GM12878 (cell line): Measurements from ENCODE around the gene MKNK1. TPM values are rescaled to one million over a fixed set of nuclear protein-coding genes. Genes with fewer than 3 reads are reported as not detected.

Source experiments
- ATAC-seq: fragments of 200-7000 bp; cut with Tn5 transposase; 3 replicates; pipeline ENCODE4 v1.9.1; 2020; ENCODE audit warnings: mild to moderate bottlenecking, moderate library complexity
- BruUV-seq: library from RNA; stranded (reverse); fragments of 400-500 nt; replicated peaks from 2 replicates; lab custom pipeline; 2021; lab: Mats Ljungman, UMichigan
- CTCF ChIA-PET: fragments of 300-600 bp; sonication (Branson Sonifier 250); formaldehyde crosslinking; extraction: SDS; loops from one replicate; lab custom pipeline; 2021; ENCODE audit warnings: inconsistent platforms; lab: Yijun Ruan, JAX
- POLR2A ChIA-PET: fragments of 350-600 bp; formaldehyde crosslinking; extraction: SDS; loops from one replicate; lab custom pipeline; 2021; ENCODE audit warnings: inconsistent platforms; lab: Charles Lee
- RAD21 ChIA-PET: fragments of 300-600 bp; sonication (Branson Sonifier 250); formaldehyde crosslinking; loops from one replicate; lab custom pipeline; 2023; ENCODE audit warnings: antibody characterized with exemption; ENCODE audit not compliant: unreplicated experiment; lab: Charles Lee
- SMC1A ChIA-PET: fragments of 300-600 bp; sonication (Branson Sonifier 250); formaldehyde crosslinking; loops from one replicate; lab custom pipeline; 2023; ENCODE audit not compliant: unreplicated experiment, uncharacterized antibody; lab: Charles Lee
- DNase-seq: peaks from one replicate; pipeline ENCODE4 v3.0.0-alpha.2; 2011; ENCODE audit warnings: low read depth, low spot score
- FAIRE-seq: peaks from 3 replicates; lab custom pipeline; 2011; peaks lifted over from hg19 to GRCh38; lab: Jason Lieb, UNC
- H2AFZ ChIP-seq: 2 replicates; pipeline ENCODE4 v1.6.0; 2011; ENCODE audit warnings: low read depth, low read length, control low read depth; ENCODE audit not compliant: control insufficient read depth
- H3K27ac ChIP-seq: 2 replicates; pipeline ENCODE4 v1.5.1; 2011; ENCODE audit warnings: control low read depth; ENCODE audit not compliant: control insufficient read depth, insufficient read depth
- H3K27me3 ChIP-seq, 2 experiments: replicated peaks in 1 of 2; 2 replicates each; pipeline versions ENCODE4 v1.6.0 to v1.6.1; 2011; ENCODE audit warnings: low read length in 1 of 2; ENCODE audit not compliant: control insufficient read depth in 2 of 2, insufficient read depth in 2 of 2
- H3K36me3 ChIP-seq, 2 experiments: 2 replicates each; pipeline ENCODE4 v1.5.1; 2011; ENCODE audit warnings: low read length in 1 of 2; ENCODE audit not compliant: control insufficient read depth in 2 of 2, insufficient read depth in 2 of 2
- H3K4me1 ChIP-seq: 2 replicates; pipeline ENCODE4 v1.6.1; 2011; ENCODE audit warnings: mild to moderate bottlenecking, low read length, moderate library complexity, mixed read lengths; ENCODE audit not compliant: control insufficient read depth, insufficient read depth
- H3K4me2 ChIP-seq: 2 replicates; pipeline ENCODE4 v1.6.0; 2011; ENCODE audit warnings: control low read depth; ENCODE audit not compliant: control insufficient read depth, insufficient read depth
- H3K4me3 ChIP-seq: fragments of 200-600 bp; sonication (generic); 2 replicates; pipeline ENCODE4 v1.5.1; 2016
- H3K79me2 ChIP-seq: 2 replicates; pipeline ENCODE4 v1.6.0; 2011; ENCODE audit warnings: low read length; ENCODE audit not compliant: control insufficient read depth, insufficient read depth
- H3K9ac ChIP-seq: 2 replicates; pipeline ENCODE4 v1.8.0; 2011; ENCODE audit warnings: low read length, control low read depth, mixed read lengths; ENCODE audit not compliant: control insufficient read depth, insufficient read depth
- H3K9me3 ChIP-seq: replicated peaks from 3 replicates; pipeline ENCODE4 v1.5.1; 2011; ENCODE audit warnings: mild to moderate bottlenecking, low read length; ENCODE audit not compliant: control insufficient read depth, insufficient read depth
- H4K20me1 ChIP-seq: 2 replicates; pipeline ENCODE4 v1.6.0; 2011; ENCODE audit not compliant: control insufficient read depth, insufficient read depth
- CEBPB ChIP-seq, 2 experiments: fragments of 150-350 bp in 1 of 2; IDR thresholded peaks; 2 replicates each; pipeline ENCODE4 v1.6.1; 2012 to 2014; ENCODE audit warnings: low read depth in 2 of 2, low read length in 2 of 2, borderline replicate concordance in 1 of 2, inconsistent platforms in 1 of 2
- HCFC1 ChIP-seq: fragments of 150-350 bp; IDR thresholded peaks from 2 replicates; pipeline ENCODE4 v1.6.1; 2014; ENCODE audit warnings: low read length
- HDGF ChIP-seq: fragments of 450-650 bp; IDR thresholded peaks from 2 replicates; pipeline ENCODE4 v1.6.1; 2016; ENCODE audit warnings: antibody characterized with exemption
- LARP7 ChIP-seq: fragments of 450-650 bp; IDR thresholded peaks from 2 replicates; pipeline ENCODE4 v1.6.1; 2017; ENCODE audit warnings: mild to moderate bottlenecking
- MLLT1 ChIP-seq: fragments of 450-650 bp; IDR thresholded peaks from 2 replicates; pipeline ENCODE4 v1.6.1; 2016; ENCODE audit warnings: mild to moderate bottlenecking
- MYB ChIP-seq: fragments of 150-350 bp; IDR thresholded peaks from 2 replicates; pipeline ENCODE4 v1.6.1; 2014; ENCODE audit warnings: mild to moderate bottlenecking, low read depth, low read length, borderline replicate concordance
- NFXL1 ChIP-seq: fragments of 450-650 bp; IDR thresholded peaks from 2 replicates; pipeline ENCODE4 v1.6.1; 2017; ENCODE audit warnings: antibody characterized with exemption, mild to moderate bottlenecking, borderline replicate concordance
- NKRF ChIP-seq: fragments of 450-650 bp; conservative IDR thresholded peaks from 2 replicates; pipeline ENCODE4 v1.6.1; 2017; ENCODE audit warnings: mild to moderate bottlenecking, moderate library complexity
- RB1 ChIP-seq: fragments of 450-650 bp; formaldehyde crosslinking; IDR thresholded peaks from 2 replicates; pipeline ENCODE4 v1.6.1; 2017; ENCODE audit warnings: mild to moderate bottlenecking, borderline replicate concordance
- RCOR1 ChIP-seq: conservative IDR thresholded peaks from 2 replicates; pipeline ENCODE4 v1.6.1; 2012; ENCODE audit warnings: low read depth, low read length, improper control_type of control experiment
- SKIL ChIP-seq: fragments of 450-650 bp; IDR thresholded peaks from 2 replicates; pipeline ENCODE4 v1.6.1; 2017; ENCODE audit warnings: mild to moderate bottlenecking, low read depth, inconsistent platforms; ENCODE audit not compliant: poor library complexity, severe bottlenecking
- ZBED1 ChIP-seq: IDR thresholded peaks from 2 replicates; pipeline ENCODE4 v1.6.1; 2016; ENCODE audit warnings: borderline replicate concordance
- WGBS: methylation state at CpG from one replicate; pipeline ENCODE4 v1.1.6; 2016; ENCODE audit warnings: low lambda C conversion rate; ENCODE audit not compliant: insufficient replicate concordance, insufficient coverage; ENCODE audit errors: missing lambda C conversion rate; 5-methylcytosine and 5-hydroxymethylcytosine counted together
- in situ Hi-C: fragments of 300-500 bp; cut with MboI; formaldehyde crosslinking; loops from 9 replicates; pipeline ENCODE4 v1.14.3; 2018; ENCODE audit warnings: mixed read lengths
- intact Hi-C: fragments of 100-400 bp; cut with micrococcal nuclease; formaldehyde crosslinking; loops from one replicate; pipeline ENCODE4 v1.14.2; 2022; ENCODE audit not compliant: unreplicated experiment
- polyA plus RNA-seq, 11 experiments: library from polyadenylated mRNA; depleted of rRNA in 4 of 11; unstranded in 6 of 11; stranded (reverse) in 5 of 11; fragments of >200 nt; fragmentation: Nextera tagmentation in 4 of 11; fragmentation: Illumina TruSeq in 1 of 11; extraction: Ambion mirVana in 4 of 11; extraction: Trizol in 1 of 11; gene quantifications; 1 replicate in 1 of 11; 2 replicates in 10 of 11; pipeline versions ENCODE4 v1.2.1 to v1.2.3, GENCODE V29; 2011 to 2016; ENCODE audit warnings: inconsistent platforms in 2 of 11, missing spikeins in 2 of 11, low read depth in 1 of 11
- total RNA-seq, 4 experiments: library from RNA; depleted of rRNA in 3 of 4; stranded (reverse); fragments of >200 nt in 3 of 4; fragmentation: Illumina TruSeq in 1 of 4; extraction: Trizol in 1 of 4; gene quantifications; 2 replicates each; pipeline versions ENCODE4 v1.2.1 to v1.2.3, GENCODE V29; 2013 to 2021

The MKNK1 gene
- total and polyA plus RNA-seq, 10 of the 15 experiments (the other 5 are each of a cell fraction or from before 2014, with no cell fraction given) = 13.7 to 29.9 (median 26.5) TPM

DNA sequence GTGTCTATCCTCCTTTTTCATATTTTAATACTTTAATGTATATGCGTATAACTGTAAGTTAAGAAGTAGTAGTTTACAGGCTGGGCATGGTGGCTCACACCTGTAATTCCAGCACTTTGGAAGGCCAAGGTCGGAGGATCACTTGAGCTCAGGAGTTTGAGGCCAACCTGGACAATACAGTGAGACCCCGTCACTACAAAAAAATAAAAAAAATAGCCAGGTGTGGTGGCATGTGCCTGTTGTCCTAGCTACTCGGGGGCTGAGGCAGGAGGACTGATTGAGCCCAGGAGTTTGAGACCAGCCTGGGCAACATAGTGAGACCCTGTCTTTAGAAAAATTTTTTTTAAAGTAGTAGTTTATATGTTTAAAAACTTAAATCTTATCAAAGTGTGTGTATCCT lies 41.7 kb upstream of the MKNK1 start:
- ChIA-PET RAD21 (no interaction called here), SMC1A (no interaction called here), CTCF (no interaction called here), POLR2A (no interaction called here)
- intact Hi-C loops (no loop called here), in situ Hi-C loops (no loop called here)
- Histone ChIP-seq H3K9me3 (peaks cover 2% of the 10 kb centered on the region; the same call in 2 of the 3 replicates), H3K4me3 (no peak overlapping the region), H4K20me1 (no peaks in the 10 kb centered on the region), H3K36me3 (peaks cover 0 to 11% of the 10 kb centered on the region in 2 experiments; a peak in 3 of 4 replicates), H3K4me2 (no peak overlapping the region), H3K9ac (no peak overlapping the region), H3K27ac (no peak overlapping the region), H3K4me1 (no peaks in the 10 kb centered on the region), H3K79me2 (no peaks in the 10 kb centered on the region), H2AFZ (no peak overlapping the region), H3K27me3 (no peaks in the 10 kb centered on the region)
- ATAC-seq = no peak
- no peak for DNase-seq
- FAIRE-seq = no peak
- TF ChIP-seq NFXL1 (no peak), NKRF (no peak), MLLT1 (no peak), MYB (no peak), ZBED1 (no peak), HCFC1 (no peak), RB1 (no peak), CEBPB (IDR thresholded peaks at IDR 0.05; ENCODE audit: borderline replicate concordance in 1 of 2, low read depth in 2 of 2, low read length in 2 of 2) (no peak), HDGF (no peak), RCOR1 (no peak), SKIL (no peak), LARP7 (no peak)
- 98% methylated on average over 4 of the region's 4 CpGs for WGBS
- no TSS peak for BruUV-seq
